OCI-LY1 (cell line): ENCODE results near the gene WNT6.

ENCODE experiments used
- H2AFZ ChIP-seq: fragments of 200-600 bp; sonication (generic), shearing (Covaris generic); 2 replicates; pipeline ENCODE4 v1.6.0; 2014; ENCODE audit warnings: antibody characterized with exemption, mild to moderate bottlenecking, low read length
- H3F3A ChIP-seq: fragments of 200-600 bp; sonication (generic), shearing (Covaris generic); 2 replicates; pipeline ENCODE4 v1.6.0; 2014; ENCODE audit warnings: mild to moderate bottlenecking, antibody characterized with exemption, low read length, moderate library complexity; ENCODE audit not compliant: insufficient read depth
- H3K27ac ChIP-seq: fragments of 200-600 bp; sonication (generic); 2 replicates; pipeline ENCODE4 v1.5.1; 2014; ENCODE audit warnings: low read length, mixed run types, mild to moderate bottlenecking, low read depth; ENCODE audit not compliant: poor library complexity, severe bottlenecking
- H3K27me3 ChIP-seq: fragments of 200-600 bp; sonication (generic); 2 replicates; pipeline ENCODE4 v1.6.0; 2014; ENCODE audit warnings: antibody characterized with exemption, mild to moderate bottlenecking, low read length, moderate library complexity; ENCODE audit not compliant: insufficient read depth
- H3K36me3 ChIP-seq: fragments of 200-600 bp; sonication (generic); 2 replicates; pipeline ENCODE4 v1.6.1; 2014; ENCODE audit warnings: mild to moderate bottlenecking, antibody characterized with exemption, low read length, moderate library complexity, mixed read lengths; ENCODE audit not compliant: insufficient read depth
- H3K4me1 ChIP-seq: fragments of 200-600 bp; sonication (generic); 2 replicates; pipeline ENCODE4 v1.5.1; 2014; ENCODE audit warnings: mild to moderate bottlenecking, low read length, moderate library complexity; ENCODE audit not compliant: insufficient read depth, severe bottlenecking
- H3K4me2 ChIP-seq: fragments of 200-600 bp; sonication (generic), shearing (Covaris generic); 2 replicates; pipeline ENCODE4 v1.6.1; 2014; ENCODE audit warnings: low read length
- H3K4me3 ChIP-seq: fragments of 200-600 bp; sonication (generic); 2 replicates; pipeline ENCODE4 v1.5.1; 2014; ENCODE audit warnings: low read length, low read depth, mild to moderate bottlenecking, mixed read lengths; ENCODE audit not compliant: poor library complexity, severe bottlenecking
- H3K79me2 ChIP-seq: fragments of 200-600 bp; shearing (Covaris generic); 2 replicates; pipeline ENCODE4 v1.6.1; 2016; ENCODE audit warnings: mixed run types, low read length, mixed read lengths; ENCODE audit not compliant: insufficient read depth
- H3K9ac ChIP-seq: fragments of 200-600 bp; sonication (generic), shearing (Covaris generic); 2 replicates; pipeline ENCODE4 v1.6.1; 2014; ENCODE audit warnings: mild to moderate bottlenecking, low read length, mixed read lengths
- H3K9me2 ChIP-seq: fragments of 200-600 bp; sonication (generic), shearing (Covaris generic); 2 replicates; pipeline ENCODE4 v1.6.1; 2014; ENCODE audit warnings: low read depth, mild to moderate bottlenecking, low read length, mixed read lengths
- H3K9me3 ChIP-seq: fragments of 200-600 bp; shearing (Covaris generic); 2 replicates; pipeline ENCODE4 v1.6.1; 2014; ENCODE audit warnings: low read length, mixed read lengths
- H4K20me1 ChIP-seq: fragments of 200-600 bp; sonication (generic), shearing (Covaris generic); 2 replicates; pipeline ENCODE4 v1.6.0; 2016; ENCODE audit warnings: mild to moderate bottlenecking, low read length; ENCODE audit not compliant: insufficient read depth
- EZH2 ChIP-seq: fragments of 200-600 bp; sonication (generic), shearing (Covaris generic); IDR thresholded peaks from 2 replicates; pipeline ENCODE4 v1.8.0; 2017; ENCODE audit warnings: borderline replicate concordance, mixed run types, mild to moderate bottlenecking, antibody characterized with exemption, low read length, moderate library complexity, mixed read lengths
- TF ChIP-seq, protein P1 (sequence below): fragments of 200-600 bp; sonication (generic), shearing (Covaris generic); IDR thresholded peaks from 2 replicates; pipeline ENCODE4 v1.5.1; 2017; ENCODE audit warnings: mild to moderate bottlenecking, antibody characterized with exemption, low read length, moderate library complexity, mixed read lengths

Gene WNT6

DNA sequence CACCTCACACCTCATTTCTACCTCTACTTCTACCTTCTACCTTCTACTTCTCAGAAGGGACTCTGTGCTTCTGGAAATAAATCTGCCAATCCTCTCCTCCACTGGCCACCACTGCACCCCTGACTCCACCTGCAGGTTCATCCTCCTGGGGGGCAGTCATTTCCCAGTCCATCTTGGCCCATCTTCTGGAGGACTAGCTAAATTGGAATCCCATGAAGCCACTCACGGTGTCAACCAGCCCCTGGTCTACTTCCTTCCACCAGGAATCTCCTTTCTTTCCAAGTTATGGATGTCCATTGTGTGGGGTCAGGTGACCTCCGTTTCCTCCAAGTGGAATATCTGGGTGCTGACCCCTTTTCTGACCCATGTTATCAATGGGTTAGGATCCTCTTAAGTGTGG, 24.9 kb downstream of the WNT6 start:
- peak overlapping the region; percentile 73 for H3K27ac ChIP-seq
- peak overlapping the region; percentile 78; the same call in 1 of the 2 replicates for H3K4me2 ChIP-seq
- H3K27me3 ChIP-seq: no peaks in the 10 kb centered on the region
- no peaks in the 10 kb centered on the region for H3F3A ChIP-seq
- H4K20me1 ChIP-seq: no peaks in the 10 kb centered on the region
- peak overlapping the region; percentile 59 for H3K4me3 ChIP-seq
- no peaks in the 10 kb centered on the region for H3K9me3 ChIP-seq
- H3K9ac ChIP-seq: no peak overlapping the region; the same call in 1 of the 2 replicates
- peaks cover 73% of the 10 kb centered on the region for H3K4me1 ChIP-seq
- no peaks in the 10 kb centered on the region for H3K9me2 ChIP-seq
- no peak for TF ChIP-seq EZH2
- TF ChIP-seq, protein P1, sequence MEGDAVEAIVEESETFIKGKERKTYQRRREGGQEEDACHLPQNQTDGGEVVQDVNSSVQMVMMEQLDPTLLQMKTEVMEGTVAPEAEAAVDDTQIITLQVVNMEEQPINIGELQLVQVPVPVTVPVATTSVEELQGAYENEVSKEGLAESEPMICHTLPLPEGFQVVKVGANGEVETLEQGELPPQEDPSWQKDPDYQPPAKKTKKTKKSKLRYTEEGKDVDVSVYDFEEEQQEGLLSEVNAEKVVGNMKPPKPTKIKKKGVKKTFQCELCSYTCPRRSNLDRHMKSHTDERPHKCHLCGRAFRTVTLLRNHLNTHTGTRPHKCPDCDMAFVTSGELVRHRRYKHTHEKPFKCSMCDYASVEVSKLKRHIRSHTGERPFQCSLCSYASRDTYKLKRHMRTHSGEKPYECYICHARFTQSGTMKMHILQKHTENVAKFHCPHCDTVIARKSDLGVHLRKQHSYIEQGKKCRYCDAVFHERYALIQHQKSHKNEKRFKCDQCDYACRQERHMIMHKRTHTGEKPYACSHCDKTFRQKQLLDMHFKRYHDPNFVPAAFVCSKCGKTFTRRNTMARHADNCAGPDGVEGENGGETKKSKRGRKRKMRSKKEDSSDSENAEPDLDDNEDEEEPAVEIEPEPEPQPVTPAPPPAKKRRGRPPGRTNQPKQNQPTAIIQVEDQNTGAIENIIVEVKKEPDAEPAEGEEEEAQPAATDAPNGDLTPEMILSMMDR: no peak
- no peak overlapping the region for H2AFZ ChIP-seq
- H3K36me3 ChIP-seq: no peaks in the 10 kb centered on the region; the same call in 1 of the 2 replicates
- H3K79me2 ChIP-seq: no peaks in the 10 kb centered on the region

DNA sequence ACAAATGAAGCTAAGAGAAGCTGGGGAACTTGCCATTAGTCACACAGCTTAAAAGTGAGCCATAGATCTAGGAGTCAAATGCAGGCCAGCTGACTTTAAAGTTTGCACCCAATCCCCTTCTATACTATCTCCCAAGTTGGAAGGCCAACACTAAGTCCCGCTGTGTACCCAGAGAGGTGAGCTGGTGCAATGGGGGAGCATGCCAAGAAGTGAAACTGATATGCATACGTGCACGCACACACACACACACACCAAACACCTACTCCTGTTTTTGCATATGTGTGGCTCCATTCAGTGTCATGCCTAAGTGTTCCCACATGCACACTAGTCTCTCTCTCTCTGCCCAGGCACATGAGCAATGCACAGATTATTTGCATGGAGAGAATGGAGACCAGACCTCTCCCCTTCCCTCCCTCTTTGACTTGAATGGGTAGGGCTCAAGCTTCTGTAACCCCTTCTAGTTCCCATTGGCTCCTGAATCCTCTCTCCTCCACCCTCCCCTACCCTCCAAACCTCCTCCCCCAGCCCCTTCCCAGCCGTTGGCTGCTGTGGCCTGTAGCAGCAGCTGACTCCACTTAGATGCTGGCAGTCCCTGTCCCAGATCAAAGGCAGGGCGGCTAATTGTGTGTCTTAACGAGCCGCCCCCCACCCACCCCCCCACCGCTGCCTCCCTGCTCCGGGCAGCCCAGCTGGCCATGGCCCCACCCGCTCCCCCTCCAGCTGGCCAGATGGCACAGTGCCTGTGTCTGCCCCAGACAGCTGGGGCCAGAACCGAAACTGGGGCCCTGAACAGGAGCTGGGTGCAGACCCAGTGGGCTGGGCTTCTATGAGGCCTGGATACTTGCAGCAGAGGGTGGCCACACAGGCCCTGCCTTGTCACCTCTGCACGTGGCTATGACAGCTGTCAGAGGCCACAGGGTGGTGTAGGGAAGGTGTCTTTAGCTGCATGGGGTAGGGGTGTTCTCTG, 26.7 kb downstream of the WNT6 start:
- TF ChIP-seq EZH2: no peak
- TF ChIP-seq, protein P1: no peak
- no peak overlapping the region for H3K4me3 ChIP-seq
- no peaks in the 10 kb centered on the region for H3F3A ChIP-seq
- H3K4me2 ChIP-seq: peak overlapping the region; percentile 26; the same call in 1 of the 2 replicates
- no peaks in the 10 kb centered on the region for H3K27me3 ChIP-seq
- no peak overlapping the region for H2AFZ ChIP-seq
- peaks cover 57% of the 10 kb centered on the region for H3K4me1 ChIP-seq
- H3K27ac ChIP-seq: peak overlapping the region; percentile 73
- no peaks in the 10 kb centered on the region for H3K79me2 ChIP-seq
- H3K36me3 ChIP-seq: peaks cover 7% of the 10 kb centered on the region; the same call in 1 of the 2 replicates
- no peaks in the 10 kb centered on the region for H3K9me2 ChIP-seq
- no peak overlapping the region; the same call in 1 of the 2 replicates for H3K9ac ChIP-seq
- no peaks in the 10 kb centered on the region for H3K9me3 ChIP-seq
- no peaks in the 10 kb centered on the region for H4K20me1 ChIP-seq

DNA sequence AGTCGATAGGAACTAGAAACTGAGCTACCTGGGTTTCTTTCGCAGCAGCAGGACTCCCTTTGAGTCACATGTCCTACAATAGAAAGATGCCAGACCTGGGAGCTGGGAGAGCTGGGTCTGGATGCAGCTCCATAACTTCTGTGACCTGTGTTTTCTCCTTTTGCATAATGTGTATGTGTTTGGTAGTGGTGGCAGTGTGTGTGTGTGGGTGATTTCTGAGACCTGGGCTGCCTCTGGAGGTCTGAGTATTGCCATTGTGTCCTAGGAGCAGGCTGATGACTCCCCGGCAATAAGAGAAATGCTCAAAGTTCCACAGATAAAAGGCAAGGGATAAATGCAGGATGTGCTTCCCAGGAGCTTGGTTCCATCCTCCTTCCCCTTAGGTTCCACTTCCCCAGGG, 27.5 kb downstream of the WNT6 start:
- TF ChIP-seq, protein P1: no peak
- TF ChIP-seq EZH2: no peak
- Histone ChIP-seq H3K9me3 (no peaks in the 10 kb centered on the region), H3K9ac (no peak overlapping the region; the same call in 1 of the 2 replicates), H2AFZ (no peak overlapping the region), H3K4me3 (no peak overlapping the region), H3K9me2 (no peaks in the 10 kb centered on the region), H3K36me3 (peaks cover 7% of the 10 kb centered on the region; the same call in 1 of the 2 replicates), H3F3A (no peaks in the 10 kb centered on the region), H3K79me2 (no peaks in the 10 kb centered on the region), H3K27ac (peak overlapping the region; percentile 73), H3K27me3 (no peaks in the 10 kb centered on the region), H3K4me2 (no peak overlapping the region; the same call in 1 of the 2 replicates), H3K4me1 (peaks cover 53% of the 10 kb centered on the region), H4K20me1 (no peaks in the 10 kb centered on the region)
